ENCODE measurements around the gene ANKRD16. TPM values are rescaled to one million over a fixed set of nuclear protein-coding genes. Genes with fewer than 3 reads are reported as not detected.

ANKRD16 gene
- polyA plus RNA-seq, 3 donors = 1.4 to 2.9 (median 2.1) TPM

DNA sequence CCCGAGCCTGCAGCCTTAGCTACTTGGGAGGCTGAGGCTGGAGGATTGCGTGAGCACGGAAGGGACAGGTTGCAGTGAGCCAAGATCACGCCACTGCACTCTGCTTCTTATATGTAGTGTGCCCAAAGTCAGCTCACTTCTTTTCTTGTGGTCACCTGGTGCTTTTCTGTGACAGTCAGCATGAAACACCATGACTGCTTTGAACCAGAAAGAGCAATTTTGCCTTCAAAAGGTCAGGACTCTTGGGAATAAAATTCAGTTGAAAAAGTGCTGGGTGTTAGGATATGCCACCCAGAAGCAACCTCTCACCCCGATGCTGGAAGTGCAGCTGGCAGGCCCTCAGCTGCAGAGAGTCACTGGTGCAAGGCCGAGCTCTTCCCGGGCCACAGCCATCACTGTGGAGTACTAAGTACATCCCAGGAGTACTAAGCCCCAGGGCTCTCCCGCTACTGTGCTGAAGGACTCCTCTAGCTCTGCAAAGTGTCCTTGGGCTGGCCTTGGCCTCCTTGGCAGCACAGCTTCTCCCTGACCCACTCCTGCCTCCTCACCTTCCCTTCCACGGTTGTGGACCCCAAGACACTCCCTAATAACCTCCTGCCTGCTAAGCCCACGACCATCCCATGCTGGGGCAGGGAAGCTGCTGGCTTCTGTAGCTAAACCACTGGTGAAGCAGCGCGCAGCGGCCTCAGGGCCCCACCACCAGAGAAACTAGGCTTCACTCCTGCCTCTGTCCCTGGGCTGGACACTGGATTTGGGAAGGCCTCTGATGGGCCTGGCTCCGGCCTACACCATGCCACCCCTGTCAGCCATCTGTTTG is 58.9 kb downstream of the ANKRD16 start:
- WGBS (ENCODE audit: insufficient coverage) = 95% methylated on average over 14 of the region's 14 CpGs

DNA sequence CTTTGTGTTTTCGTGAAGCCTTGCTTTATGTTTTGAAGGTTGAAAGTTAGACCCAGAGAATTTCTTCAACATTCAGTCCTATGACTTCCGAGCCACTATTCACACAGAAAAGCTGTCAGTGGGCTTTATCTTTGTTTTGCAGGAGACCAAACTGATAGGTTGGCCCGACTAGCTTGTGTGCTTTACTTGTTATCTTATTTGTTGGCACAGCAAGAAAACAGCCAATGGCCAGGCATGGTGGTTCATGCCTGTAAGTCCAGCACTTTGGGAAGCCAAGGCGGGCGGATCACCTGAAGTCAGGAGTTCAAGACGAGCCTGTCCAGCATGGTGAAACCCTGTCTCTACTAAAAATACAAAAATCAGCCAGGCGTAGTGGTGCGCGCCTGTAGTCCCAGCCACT is 60.4 kb downstream of the ANKRD16 start:
- WGBS (ENCODE audit: insufficient coverage) = 98% methylated on average over 5 of the region's 9 CpGs
- H3K27ac Mint-ChIP-seq = no peak overlapping the region
- TF ChIP-seq, protein P1, sequence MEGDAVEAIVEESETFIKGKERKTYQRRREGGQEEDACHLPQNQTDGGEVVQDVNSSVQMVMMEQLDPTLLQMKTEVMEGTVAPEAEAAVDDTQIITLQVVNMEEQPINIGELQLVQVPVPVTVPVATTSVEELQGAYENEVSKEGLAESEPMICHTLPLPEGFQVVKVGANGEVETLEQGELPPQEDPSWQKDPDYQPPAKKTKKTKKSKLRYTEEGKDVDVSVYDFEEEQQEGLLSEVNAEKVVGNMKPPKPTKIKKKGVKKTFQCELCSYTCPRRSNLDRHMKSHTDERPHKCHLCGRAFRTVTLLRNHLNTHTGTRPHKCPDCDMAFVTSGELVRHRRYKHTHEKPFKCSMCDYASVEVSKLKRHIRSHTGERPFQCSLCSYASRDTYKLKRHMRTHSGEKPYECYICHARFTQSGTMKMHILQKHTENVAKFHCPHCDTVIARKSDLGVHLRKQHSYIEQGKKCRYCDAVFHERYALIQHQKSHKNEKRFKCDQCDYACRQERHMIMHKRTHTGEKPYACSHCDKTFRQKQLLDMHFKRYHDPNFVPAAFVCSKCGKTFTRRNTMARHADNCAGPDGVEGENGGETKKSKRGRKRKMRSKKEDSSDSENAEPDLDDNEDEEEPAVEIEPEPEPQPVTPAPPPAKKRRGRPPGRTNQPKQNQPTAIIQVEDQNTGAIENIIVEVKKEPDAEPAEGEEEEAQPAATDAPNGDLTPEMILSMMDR (IDR thresholded peaks at IDR 0.05) = no peak
- no peak for DNase-seq
- H2AFZ ChIP-seq (ENCODE audit: insufficient read depth, low read depth, low read length, poor library complexity, severe bottlenecking) = no peak overlapping the region
- intact Hi-C loops (cut with micrococcal nuclease) = no loop called here
- H3K9me3 ChIP-seq (replicated peaks in 1 of 2; ENCODE audit: control insufficient read depth in 1 of 2, insufficient read depth in 1 of 2, low read length in 2 of 2) = no peaks in the 10 kb centered on the region
- H3K4me1 Mint-ChIP-seq = no peaks in the 10 kb centered on the region
- H3K4me2 ChIP-seq (replicated peaks; ENCODE audit: extremely low read depth, low read length, poor library complexity, severe bottlenecking) = no peak overlapping the region
- H3K36me3 ChIP-seq (replicated peaks in 1 of 2; ENCODE audit: control insufficient read depth in 1 of 2, insufficient read depth in 2 of 2, low read length in 2 of 2) = no peaks in the 10 kb centered on the region
- H3K27me3 ChIP-seq (ENCODE audit: control insufficient read depth in 2 of 2, insufficient read depth in 2 of 2, low read length in 2 of 2) = no peaks in the 10 kb centered on the region
- no peaks in the 10 kb centered on the region for H4K20me1 ChIP-seq (ENCODE audit: insufficient read depth, low read length)
- peaks cover 0 to 2% (median 1%) of the 10 kb centered on the region in 3 donors for H3K27me3 Mint-ChIP-seq (ENCODE audit: low read depth in 3 of 3)
- no peaks in the 10 kb centered on the region for H3K79me2 ChIP-seq (ENCODE audit: insufficient read depth, low read length)
- H3K4me1 ChIP-seq (ENCODE audit: control insufficient read depth in 1 of 2, insufficient read depth in 2 of 2, low read length in 2 of 2) = no peaks in the 10 kb centered on the region
- no peaks in the 10 kb centered on the region for H3K36me3 Mint-ChIP-seq
- H3K27ac ChIP-seq (ENCODE audit: low read depth in 1 of 2, low read length in 2 of 2) = no peak overlapping the region
- H3K9ac ChIP-seq (ENCODE audit: insufficient read depth, low read length, poor library complexity, severe bottlenecking) = no peak overlapping the region
- no peaks in the 10 kb centered on the region for H3K9me3 Mint-ChIP-seq
- H3K4me3 ChIP-seq (replicated peaks in 1 of 3; ENCODE audit: low read depth in 2 of 3, low read length in 3 of 3) = no peak overlapping the region
- H3K4me3 Mint-ChIP-seq = no peak overlapping the region

More for the DNA sequence above, 58.9 kb downstream of the ANKRD16 start:
- intact Hi-C loops (cut with micrococcal nuclease) = no loop called here
- H4K20me1 ChIP-seq (ENCODE audit: insufficient read depth, low read length) = no peaks in the 10 kb centered on the region
- no peaks in the 10 kb centered on the region for H3K79me2 ChIP-seq (ENCODE audit: insufficient read depth, low read length)
- H3K4me3 Mint-ChIP-seq = no peak overlapping the region
- no peak overlapping the region for H3K27ac ChIP-seq (ENCODE audit: low read depth in 1 of 2, low read length in 2 of 2)
- H3K9me3 ChIP-seq (replicated peaks in 1 of 2; ENCODE audit: control insufficient read depth in 1 of 2, insufficient read depth in 1 of 2, low read length in 2 of 2) = no peaks in the 10 kb centered on the region
- H3K9ac ChIP-seq (ENCODE audit: insufficient read depth, low read length, poor library complexity, severe bottlenecking) = no peak overlapping the region
- no peaks in the 10 kb centered on the region for H3K27me3 ChIP-seq (ENCODE audit: control insufficient read depth in 2 of 2, insufficient read depth in 2 of 2, low read length in 2 of 2)
- H3K4me3 ChIP-seq (replicated peaks in 1 of 3; ENCODE audit: low read depth in 2 of 3, low read length in 3 of 3) = no peak overlapping the region
- H3K27ac Mint-ChIP-seq = no peak overlapping the region
- no peaks in the 10 kb centered on the region for H3K36me3 Mint-ChIP-seq
- no peaks in the 10 kb centered on the region for H3K4me1 Mint-ChIP-seq
- no peak for DNase-seq
- H3K9me3 Mint-ChIP-seq = peaks cover 0 to 3% (median 0%) of the 10 kb centered on the region in 7 donors
- no peaks in the 10 kb centered on the region for H3K4me1 ChIP-seq (ENCODE audit: control insufficient read depth in 1 of 2, insufficient read depth in 2 of 2, low read length in 2 of 2)
- H3K4me2 ChIP-seq (replicated peaks; ENCODE audit: extremely low read depth, low read length, poor library complexity, severe bottlenecking) = no peak overlapping the region
- TF ChIP-seq, protein P1 (IDR thresholded peaks at IDR 0.05) = no peak
- H3K27me3 Mint-ChIP-seq (ENCODE audit: low read depth in 3 of 3) = peaks cover 0 to 2% (median 1%) of the 10 kb centered on the region in 3 donors
- H2AFZ ChIP-seq (ENCODE audit: insufficient read depth, low read depth, low read length, poor library complexity, severe bottlenecking) = no peak overlapping the region
- no peaks in the 10 kb centered on the region for H3K36me3 ChIP-seq (replicated peaks in 1 of 2; ENCODE audit: control insufficient read depth in 1 of 2, insufficient read depth in 2 of 2, low read length in 2 of 2)

Measured in CD14-positive monocyte (primary cell).